ENCODE results near the gene UPK1A. TPM values are rescaled to one million over a fixed set of nuclear protein-coding genes. Genes with fewer than 3 reads are reported as not detected.

UPK1A gene
- total RNA-seq, 2 experiments from 2014 or later = 1.8 to 2.2 TPM

DNA sequence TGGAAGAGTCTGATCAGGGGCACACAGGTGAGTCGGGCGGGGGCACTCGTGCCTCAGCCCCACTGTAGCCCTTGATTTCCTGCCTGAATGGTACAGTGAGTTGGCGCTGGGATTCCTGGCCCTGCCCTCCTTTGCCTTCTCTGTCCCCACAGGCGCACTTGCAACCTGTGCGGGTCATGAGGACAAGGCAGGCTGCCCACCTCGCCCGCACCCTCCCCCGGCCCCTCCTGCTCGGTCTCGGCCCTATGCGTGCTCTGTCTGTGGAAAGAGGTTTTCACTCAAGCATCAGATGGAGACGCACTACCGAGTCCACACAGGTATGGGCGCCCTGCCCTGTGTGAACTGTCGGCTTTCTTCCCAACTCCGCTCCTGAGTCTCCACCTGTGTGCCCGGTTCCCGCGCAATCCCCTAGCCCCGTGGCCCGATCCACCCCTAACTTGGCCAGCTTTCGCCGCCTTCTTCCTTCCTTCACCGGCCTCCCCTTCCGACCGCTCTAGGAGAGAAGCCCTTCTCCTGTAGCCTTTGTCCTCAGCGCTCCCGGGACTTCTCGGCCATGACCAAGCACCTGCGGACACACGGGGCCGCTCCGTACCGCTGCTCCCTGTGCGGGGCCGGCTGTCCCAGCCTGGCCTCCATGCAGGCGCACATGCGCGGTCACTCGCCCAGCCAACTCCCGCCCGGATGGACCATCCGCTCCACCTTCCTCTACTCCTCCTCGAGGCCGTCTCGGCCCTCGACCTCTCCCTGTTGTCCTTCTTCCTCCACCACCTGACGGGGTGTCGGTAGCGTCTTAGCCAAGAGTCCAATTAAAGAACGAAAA lies 49.9 kb downstream of the UPK1A start:
- Mint-ChIP-seq H3K4me3 (peak overlapping the region; percentile 83), H3K27ac (peak overlapping the region; percentile 100), H3K9me3 (peaks cover 2% of the 10 kb centered on the region), H3K4me1 (ENCODE audit: low read depth) (peaks cover 31% of the 10 kb centered on the region), H3K27me3 (no peaks in the 10 kb centered on the region), H3K36me3 (ENCODE audit: low read depth) (peaks cover 69% of the 10 kb centered on the region)
- intact Hi-C loops (cut with micrococcal nuclease) = loop anchor here (2.0 to 10.0 kb wide), 2 partner anchors 13 to 219 kb away; partner anchors contain the start of gene LRFN3
- ChIA-PET POLR2A (interaction anchor here (0.9 to 8.8 kb wide), 10 partner anchors 11 to 104 kb away, joined by 3 to 215 read pairs (median 5); partner anchors contain the start of genes HSPB6, IGFLR1, LIN37 and PSENEN), CTCF (interaction anchor here (1.0 to 6.4 kb wide), 3 partner anchors 17 to 28 kb away, joined by 4 to 137 read pairs (median 18); partner anchors contain the start of genes IGFLR1, PSENEN and U2AF1L4)
- no peak for ATAC-seq
- DNase-seq = peak; percentile 62
- TF ChIP-seq, protein P1, sequence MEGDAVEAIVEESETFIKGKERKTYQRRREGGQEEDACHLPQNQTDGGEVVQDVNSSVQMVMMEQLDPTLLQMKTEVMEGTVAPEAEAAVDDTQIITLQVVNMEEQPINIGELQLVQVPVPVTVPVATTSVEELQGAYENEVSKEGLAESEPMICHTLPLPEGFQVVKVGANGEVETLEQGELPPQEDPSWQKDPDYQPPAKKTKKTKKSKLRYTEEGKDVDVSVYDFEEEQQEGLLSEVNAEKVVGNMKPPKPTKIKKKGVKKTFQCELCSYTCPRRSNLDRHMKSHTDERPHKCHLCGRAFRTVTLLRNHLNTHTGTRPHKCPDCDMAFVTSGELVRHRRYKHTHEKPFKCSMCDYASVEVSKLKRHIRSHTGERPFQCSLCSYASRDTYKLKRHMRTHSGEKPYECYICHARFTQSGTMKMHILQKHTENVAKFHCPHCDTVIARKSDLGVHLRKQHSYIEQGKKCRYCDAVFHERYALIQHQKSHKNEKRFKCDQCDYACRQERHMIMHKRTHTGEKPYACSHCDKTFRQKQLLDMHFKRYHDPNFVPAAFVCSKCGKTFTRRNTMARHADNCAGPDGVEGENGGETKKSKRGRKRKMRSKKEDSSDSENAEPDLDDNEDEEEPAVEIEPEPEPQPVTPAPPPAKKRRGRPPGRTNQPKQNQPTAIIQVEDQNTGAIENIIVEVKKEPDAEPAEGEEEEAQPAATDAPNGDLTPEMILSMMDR (IDR thresholded peaks at IDR 0.05) = no peak

DNA sequence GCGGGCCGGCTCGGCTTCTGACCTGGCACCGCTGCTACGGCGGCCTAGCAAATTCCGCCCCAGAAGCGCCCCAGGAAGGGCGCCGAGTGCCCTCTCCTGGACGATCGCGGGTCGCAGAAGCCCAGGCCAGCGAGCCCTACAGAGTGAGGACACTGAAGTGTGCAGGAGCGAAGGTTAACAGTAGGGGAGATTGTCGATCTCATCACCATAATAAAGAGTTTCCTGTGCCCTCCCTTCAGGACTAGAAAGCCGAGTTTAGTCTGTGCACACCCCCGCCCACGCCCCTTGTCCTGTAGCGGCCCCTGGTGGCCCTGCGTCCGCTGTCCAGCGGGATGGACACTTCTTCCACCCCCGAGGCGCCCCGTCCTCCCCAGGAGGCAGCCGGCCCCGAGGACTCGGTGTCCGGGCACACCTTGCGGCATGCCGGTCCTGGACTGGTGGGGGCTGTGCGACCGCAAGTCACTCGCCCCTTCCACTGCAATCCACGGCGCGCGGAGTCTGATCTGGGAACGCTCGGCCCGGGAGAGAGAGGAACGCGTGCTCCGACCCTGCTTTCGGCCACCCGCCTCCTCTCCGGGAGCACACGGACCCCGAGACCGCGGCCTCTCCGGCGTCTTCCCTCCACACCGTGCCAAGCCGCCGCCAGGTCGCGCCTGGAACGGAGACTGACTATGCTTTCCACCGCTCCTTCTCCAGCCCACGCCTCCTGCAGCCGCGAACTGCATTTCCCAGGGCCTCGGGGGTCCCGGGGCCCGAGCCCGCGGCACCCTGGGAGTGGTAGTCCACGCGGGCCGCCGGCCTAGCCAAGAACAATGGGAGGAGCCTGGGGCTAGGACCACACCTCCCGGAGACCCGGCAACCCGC lies 50.7 kb downstream of the UPK1A start:
- Mint-ChIP-seq H3K27ac (peak overlapping the region; percentile 100), H3K4me1 (ENCODE audit: low read depth) (peaks cover 30% of the 10 kb centered on the region)
- intact Hi-C loops (cut with micrococcal nuclease) = loop anchor here (2.0 to 10.0 kb wide), 2 partner anchors 14 to 218 kb away; partner anchors contain the start of gene LRFN3

GRCh38 chr19:35717665-35718344 lies 51.5 kb downstream of the UPK1A start, which contains the start of gene KMT2B:
Gene KMT2B, plus strand, starts transcription at chr19:35718003. Its CDS starts 16 bp downstream, at chr19:35718019.
- intact Hi-C loops (cut with micrococcal nuclease) = loop anchor here (2.0 to 10.0 kb wide), 2 partner anchors 15 to 217 kb away; partner anchors contain the start of gene LRFN3
- ChIA-PET POLR2A (interaction anchor here (0.6 to 9.5 kb wide), 14 partner anchors 10 to 165 kb away, joined by 3 to 105 read pairs (median 6); partner anchors contain the start of genes COX6B1, IGFLR1, LIN37 and PSENEN), CTCF (interaction anchor here (1.2 to 1.8 kb wide), 3 partner anchors 21 to 25 kb away, joined by 5 to 10 read pairs (median 6); no protein-coding TSS in a partner anchor)
- peaks cover 82% of the 10 kb centered on the region for H3K36me3 Mint-ChIP-seq (ENCODE audit: low read depth)
- TF ChIP-seq, protein P1 (IDR thresholded peaks at IDR 0.05) = no peak
- H3K9me3 Mint-ChIP-seq = no peaks in the 10 kb centered on the region
- ATAC-seq (peak; percentile 0), DNase-seq (no peak)
- H3K4me1 Mint-ChIP-seq (ENCODE audit: low read depth) = peaks cover 29% of the 10 kb centered on the region
- H3K27me3 Mint-ChIP-seq = no peaks in the 10 kb centered on the region
- H3K4me3 Mint-ChIP-seq = peak within 1 kb of the TSS; percentile 94
- peak within 1 kb of the TSS; percentile 100 for H3K27ac Mint-ChIP-seq

More for the DNA sequence above, 50.7 kb downstream of the UPK1A start:
- peak; percentile 62 for ATAC-seq
- ChIA-PET CTCF (interaction anchor here (1.8 kb wide), 1 partner anchor 22 kb away, joined by 10 read pairs; no protein-coding TSS in a partner anchor), POLR2A (interaction anchor here (0.6 to 9.5 kb wide), 11 partner anchors 11 to 69 kb away, joined by 3 to 215 read pairs (median 19); partner anchors contain the start of genes COX6B1, IGFLR1, LIN37 and PSENEN)
- H3K36me3 Mint-ChIP-seq (ENCODE audit: low read depth) = peaks cover 74% of the 10 kb centered on the region
- H3K9me3 Mint-ChIP-seq = no peaks in the 10 kb centered on the region
- no peaks in the 10 kb centered on the region for H3K27me3 Mint-ChIP-seq
- H3K4me3 Mint-ChIP-seq = peak overlapping the region; percentile 83
- DNase-seq = peak; percentile 97
- TF ChIP-seq, protein P1 (IDR thresholded peaks at IDR 0.05) = peak; percentile 91

- peak overlapping the region; percentile 94 for H3K27ac Mint-ChIP-seq
- TF ChIP-seq, protein P1 (IDR thresholded peaks at IDR 0.05) = no peak
- ATAC-seq = no peak
- H3K4me3 Mint-ChIP-seq = peak overlapping the region; percentile 94
- peaks cover 29% of the 10 kb centered on the region for H3K4me1 Mint-ChIP-seq (ENCODE audit: low read depth)
- peaks cover 85% of the 10 kb centered on the region for H3K36me3 Mint-ChIP-seq (ENCODE audit: low read depth)
- POLR2A ChIA-PET = interaction anchor here (0.7 to 9.5 kb wide), 16 partner anchors 10 to 164 kb away, joined by 3 to 105 read pairs (median 4); partner anchors contain the start of genes COX6B1, IGFLR1, LIN37 and PSENEN
- peak; percentile 82 for DNase-seq
- intact Hi-C loops (cut with micrococcal nuclease) = loop anchor here (10.0 kb wide), 1 partner anchor 216 kb away; the partner anchor contains the start of gene LRFN3
- CTCF ChIA-PET = interaction anchor here (0.9 to 1.8 kb wide), 5 partner anchors 16 to 26 kb away, joined by 4 to 10 read pairs (median 5); no protein-coding TSS in a partner anchor
- no peaks in the 10 kb centered on the region for H3K27me3 Mint-ChIP-seq
- no peaks in the 10 kb centered on the region for H3K9me3 Mint-ChIP-seq
Observed at GRCh38 chr19:35718345-35719041, 52.2 kb downstream of the UPK1A start.
